Fibroblast of the aortic adventitia (primary cell): ENCODE data around the gene PLA2G4E. TPM values are rescaled to one million over a fixed set of nuclear protein-coding genes. Genes with fewer than 3 reads are reported as not detected.

Experiments
- DNase-seq: peaks from one replicate; pipeline ENCODE4 v3.0.0-alpha.2; 2010; ENCODE audit warnings: low read depth
- H3K4me3 ChIP-seq: 2 replicates; pipeline ENCODE4 v1.5.1; 2011; ENCODE audit warnings: low read depth, mild to moderate bottlenecking, control low read depth, low read length, moderate library complexity
- CTCF ChIP-seq: IDR thresholded peaks from 2 replicates; pipeline ENCODE4 v1.5.1; 2011; ENCODE audit warnings: mild to moderate bottlenecking, low read length, control low read depth, inconsistent platforms; ENCODE audit not compliant: insufficient read depth
- total RNA-seq: library from RNA; depleted of rRNA; stranded (reverse); fragments of >200 nt; gene quantifications from 2 replicates; pipeline ENCODE4 v1.2.3, GENCODE V29; 2012; ENCODE audit warnings: low replicate concordance

PLA2G4E gene
- total RNA-seq, 1 donor, result not detected

DNA sequence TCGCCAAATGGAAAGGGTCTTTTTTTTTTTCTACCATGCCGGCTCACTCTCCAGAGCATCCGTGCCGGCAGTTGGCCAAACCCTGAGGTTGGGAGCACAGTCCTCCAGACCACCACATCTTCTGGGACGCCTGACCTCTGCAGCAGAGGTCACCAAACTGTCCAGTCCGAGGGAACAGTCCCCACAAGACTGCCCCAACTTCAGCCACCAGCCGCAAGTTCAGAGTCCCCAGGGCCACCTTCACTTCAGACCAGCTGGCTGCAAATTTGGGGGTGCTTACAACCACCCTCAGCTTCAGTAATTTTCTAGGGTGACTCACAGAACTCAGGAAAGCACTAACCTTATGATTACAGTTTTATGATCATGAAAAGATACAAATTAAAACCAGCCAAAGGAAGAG lies 44.6 kb upstream of the PLA2G4E start:
- no peak for DNase-seq
- no peak for TF ChIP-seq CTCF
- H3K4me3 ChIP-seq, result no peak overlapping the region

- no peak for DNase-seq
- no peak for TF ChIP-seq CTCF
These were observed 44.2 kb upstream of the PLA2G4E start for GRCh38 chr15:42065033-42065432.

DNA sequence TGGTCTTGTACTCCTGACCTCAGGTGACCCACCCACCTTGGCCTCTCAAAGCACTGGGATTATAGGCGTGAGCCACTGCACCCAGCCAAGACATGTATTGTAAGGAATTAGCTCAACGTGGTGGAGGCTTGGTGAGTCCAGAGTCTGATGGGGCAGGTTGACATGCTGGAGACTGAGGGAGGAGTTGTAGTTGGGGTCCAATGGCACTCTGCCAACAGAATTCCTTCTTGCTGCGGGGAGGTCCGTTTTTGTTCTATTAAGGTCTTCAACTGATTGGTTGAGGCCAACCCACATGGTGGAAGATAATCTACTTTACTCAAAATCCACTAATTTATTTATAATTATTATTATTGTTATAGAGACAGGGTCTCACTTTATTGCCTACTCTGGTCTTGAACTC lies 43.4 kb upstream of the PLA2G4E start:
- H3K4me3 ChIP-seq, result no peak overlapping the region
- no peak for DNase-seq
- no peak for TF ChIP-seq CTCF

More at GRCh38 chr15:42065033-42065432, 44.2 kb upstream of the PLA2G4E start:
- H3K4me3 ChIP-seq, result no peak overlapping the region

DNA sequence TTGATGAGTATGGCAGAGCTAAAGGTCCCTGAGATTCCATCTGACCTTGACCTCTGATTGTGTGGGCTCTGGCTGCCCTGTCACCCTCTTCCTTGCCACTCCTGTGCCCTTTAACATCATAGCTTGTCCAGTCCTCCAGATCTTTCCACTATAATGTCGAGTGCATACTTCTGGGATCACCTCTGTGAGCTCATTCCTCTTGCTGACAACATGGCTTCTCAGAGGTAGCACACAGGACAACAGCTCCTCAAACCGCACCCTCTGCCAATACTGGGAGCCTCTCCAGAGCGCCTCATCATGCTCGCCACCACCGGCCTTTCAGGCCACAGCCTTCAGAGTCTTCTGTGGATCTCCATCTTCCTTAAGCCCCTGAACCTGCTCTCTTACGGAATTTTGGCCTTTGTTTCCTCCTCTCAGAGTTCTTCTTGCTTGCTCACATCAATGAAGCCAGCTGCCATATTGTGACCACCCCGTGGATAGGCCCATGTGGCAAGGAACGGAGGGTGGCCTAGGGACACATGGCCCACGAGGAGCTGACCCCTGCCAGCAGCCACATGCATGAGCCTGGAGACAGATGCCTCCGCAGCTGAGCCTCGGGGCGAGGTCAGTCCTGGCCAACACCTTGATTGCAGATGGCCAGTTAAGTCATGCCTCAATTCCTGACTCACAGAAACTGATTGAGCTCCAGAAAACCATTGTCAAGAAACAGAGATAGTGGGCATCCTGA lies 42.4 kb upstream of the PLA2G4E start:
- H3K4me3 ChIP-seq, result no peak overlapping the region
- no peak for TF ChIP-seq CTCF
- no peak for DNase-seq

DNA sequence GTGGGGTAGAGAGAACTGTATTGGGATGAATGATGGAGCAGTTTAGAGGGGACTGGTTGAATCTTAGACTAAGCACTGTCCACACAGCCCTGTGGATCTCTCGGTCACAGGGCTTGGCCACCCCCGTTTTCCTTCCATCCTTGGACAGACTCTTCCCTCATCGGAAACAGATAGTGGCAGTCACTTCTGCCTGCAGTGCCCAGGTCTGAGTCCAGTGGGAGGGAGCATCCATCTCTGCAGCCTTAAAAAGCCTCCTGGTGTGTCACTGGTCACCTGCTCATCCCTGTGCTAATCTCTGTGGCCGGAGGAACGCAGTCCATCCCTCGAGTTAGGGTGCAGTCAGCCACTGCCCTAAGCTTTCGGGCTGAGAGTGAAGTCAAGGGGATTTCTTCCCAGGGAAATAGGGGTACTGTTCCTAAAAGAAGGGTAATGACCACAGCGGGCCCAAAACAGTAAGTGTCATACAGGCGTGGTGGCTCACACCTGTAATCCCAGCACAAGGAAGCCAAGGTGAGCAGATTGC lies 41.5 kb upstream of the PLA2G4E start:
- H3K4me3 ChIP-seq, result no peak overlapping the region
- no peak for DNase-seq
- no peak for TF ChIP-seq CTCF

- H3K4me3 ChIP-seq, result no peak overlapping the region
- no peak for TF ChIP-seq CTCF
- no peak for DNase-seq
These were observed 40.0 kb upstream of the PLA2G4E start for GRCh38 chr15:42060797-42061196.

DNA sequence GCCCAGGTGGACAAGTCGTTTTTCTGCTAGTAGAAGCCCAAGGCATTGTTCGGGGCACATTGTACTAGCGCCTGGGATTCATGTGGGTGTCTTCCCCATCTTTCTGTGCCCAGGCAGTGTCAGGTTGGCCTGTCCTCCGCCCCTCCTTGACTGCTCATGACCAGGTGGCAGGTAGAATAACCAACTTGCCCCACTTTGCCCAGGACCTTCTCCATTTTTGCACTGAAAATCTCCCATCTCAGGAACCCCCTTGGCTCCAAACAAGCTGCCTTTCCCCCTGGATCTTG lies 39.6 kb upstream of the PLA2G4E start:
- H3K4me3 ChIP-seq, result no peak overlapping the region
- DNase-seq, result no peak
- no peak for TF ChIP-seq CTCF
